HG02840 (cell line): Measurements from ENCODE around the gene ITIH6.
"Not testable (repeated sequence)": the region's sequence is repeated elsewhere in the genome, so short reads cannot be mapped to it uniquely, and the experiment has no call there.

ENCODE experiments used
- ATAC-seq: cut with Tn5 transposase; IDR thresholded peaks from one replicate; pipeline ENCODE4 v1.9.1; 2021; ENCODE audit warnings: mild to moderate bottlenecking, moderate library complexity, moderate number of reproducible peaks; ENCODE audit not compliant: unreplicated experiment, low FRiP score

Gene ITIH6

DNA sequence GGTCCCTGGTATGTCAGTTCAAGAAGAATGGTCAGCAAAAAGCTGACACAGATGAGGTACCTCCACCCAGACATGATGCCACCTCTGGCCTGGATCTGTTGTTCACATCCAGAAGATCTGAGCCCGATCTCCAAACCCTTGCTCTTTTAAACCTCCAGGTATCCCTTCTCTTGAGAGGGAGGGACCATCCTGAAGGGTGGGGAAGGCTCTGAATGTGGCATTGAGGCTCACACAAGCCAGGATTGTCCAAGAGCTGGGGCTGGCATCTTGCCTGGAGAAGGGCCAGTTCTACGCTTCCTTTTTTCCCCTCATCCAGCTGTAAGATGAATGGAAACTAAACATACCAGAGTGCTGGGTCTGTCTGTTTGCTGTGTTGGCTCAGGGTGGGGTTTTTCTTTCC lies at the start of gene ITIH6:
TSS of gene ITIH6 (minus strand) at position 119 of the 400 bp plus-strand sequence. CDS start at position 74, 45 bp downstream.
- ATAC-seq, result no peak

GRCh38 chrX:54847700-54848099 lies 49.6 kb upstream of the ITIH6 start:
- ATAC-seq, result not testable (repeated sequence)

DNA sequence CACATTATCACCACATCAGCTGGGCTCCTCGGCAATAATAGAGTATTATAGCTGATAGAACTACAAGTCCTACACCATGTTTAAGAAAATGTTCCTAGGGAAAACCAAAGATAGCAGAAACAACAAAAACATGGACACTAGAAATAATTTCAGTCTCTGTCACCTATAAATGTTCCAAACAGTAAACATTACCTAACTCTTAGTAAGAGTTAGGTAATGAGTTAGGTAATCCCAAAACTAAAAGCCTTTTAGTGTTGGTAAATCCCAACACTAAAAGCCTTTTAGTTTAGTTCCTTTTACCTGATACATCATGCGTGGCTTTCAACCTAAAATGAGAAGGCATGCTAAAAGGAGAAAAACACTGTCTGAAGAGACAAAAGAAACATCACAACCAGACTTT lies 45.0 kb upstream of the ITIH6 start:
- ATAC-seq, result no peak

- no peak for ATAC-seq
These were observed 44.6 kb upstream of the ITIH6 start for GRCh38 chrX:54842607-54843006.

DNA sequence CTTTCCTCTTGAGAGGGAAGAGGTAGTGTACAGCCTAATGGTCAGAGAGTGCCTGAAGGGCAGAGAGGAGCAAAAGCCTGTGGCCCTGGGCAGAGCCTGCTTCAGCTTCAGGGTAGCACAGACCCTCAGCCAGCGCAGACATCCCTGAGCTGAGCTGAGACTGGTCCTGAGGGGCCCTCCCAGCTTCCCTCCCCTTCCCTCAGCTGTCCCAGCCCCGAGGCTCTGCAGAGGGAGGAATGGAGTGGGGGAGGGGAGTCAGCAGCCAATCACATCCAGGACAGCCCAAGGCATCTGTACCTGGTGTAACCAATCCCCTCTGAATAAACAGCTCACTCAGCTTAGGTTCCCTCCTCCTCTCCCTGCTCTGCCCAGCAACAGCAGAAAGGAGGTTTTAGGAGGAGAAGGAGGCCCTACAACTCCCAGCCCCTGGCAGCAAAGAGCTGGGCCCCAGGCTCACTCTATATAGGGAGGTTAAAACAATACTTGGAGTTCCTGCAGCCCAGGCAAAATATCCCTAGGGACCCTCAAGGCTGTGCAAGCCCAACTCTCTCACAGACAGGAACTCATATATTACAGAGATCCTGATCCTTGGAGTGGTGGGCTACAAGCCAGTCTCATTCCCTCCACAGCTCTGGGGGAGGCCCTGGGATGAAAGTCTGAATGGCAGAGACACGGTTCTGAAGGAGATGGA lies 43.3 kb upstream of the ITIH6 start:
- not testable (repeated sequence) for ATAC-seq

GRCh38 chrX:54838583-54838982 lies 40.5 kb upstream of the ITIH6 start:
- no peak for ATAC-seq

- ATAC-seq, result no peak
These were observed 28.5 kb upstream of the ITIH6 start for GRCh38 chrX:54826598-54826997.

GRCh38 chrX:54825716-54826438 lies 27.8 kb upstream of the ITIH6 start:
- ATAC-seq, result no peak

DNA sequence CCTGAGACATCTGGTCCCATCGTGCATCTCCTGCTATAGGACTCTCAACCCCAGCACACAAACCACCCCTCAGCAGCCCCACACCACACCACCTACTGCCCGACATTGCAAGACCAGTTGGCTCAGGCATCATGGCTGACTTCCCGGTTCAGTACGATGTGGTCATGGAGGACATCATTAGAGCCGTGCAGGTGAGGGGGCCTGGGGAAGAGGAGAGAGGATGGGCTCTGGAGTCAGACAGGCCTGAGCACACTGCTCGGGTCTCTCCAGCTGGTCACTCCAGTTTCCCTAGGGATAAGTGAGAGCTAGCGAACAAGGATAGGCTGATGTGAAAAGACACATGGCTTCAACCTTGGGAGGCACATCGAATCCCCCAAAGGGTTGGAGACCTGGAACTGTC lies 26.7 kb upstream of the ITIH6 start:
- no peak for ATAC-seq

GRCh38 chrX:54824195-54824594 lies 26.1 kb upstream of the ITIH6 start:
- ATAC-seq, result no peak

GRCh38 chrX:54821310-54821709 lies 23.3 kb upstream of the ITIH6 start:
- no peak for ATAC-seq

DNA sequence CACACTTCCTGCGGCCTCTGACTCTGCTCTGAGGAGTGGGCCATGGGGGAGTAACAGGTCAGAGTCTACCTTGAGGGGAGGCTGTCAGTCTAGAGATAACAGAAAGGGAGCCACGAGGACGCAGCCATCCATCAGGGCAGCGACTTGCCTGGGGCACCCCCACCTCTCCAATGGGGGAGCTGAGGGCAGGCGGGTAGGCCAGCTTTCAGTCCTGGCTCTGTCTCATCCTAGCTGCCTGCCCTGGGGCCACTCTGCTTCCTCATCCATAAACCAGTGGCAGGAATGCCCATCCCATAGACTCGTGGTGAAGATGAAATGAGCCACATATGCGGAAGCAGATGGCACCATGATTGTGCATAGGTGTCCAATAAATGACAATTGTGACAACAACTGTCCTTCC lies 22.7 kb upstream of the ITIH6 start:
- no peak for ATAC-seq

GRCh38 chrX:54819201-54819600 lies 21.1 kb upstream of the ITIH6 start:
- no peak for ATAC-seq

GRCh38 chrX:54818221-54818620 lies 20.2 kb upstream of the ITIH6 start:
- no peak for ATAC-seq

DNA sequence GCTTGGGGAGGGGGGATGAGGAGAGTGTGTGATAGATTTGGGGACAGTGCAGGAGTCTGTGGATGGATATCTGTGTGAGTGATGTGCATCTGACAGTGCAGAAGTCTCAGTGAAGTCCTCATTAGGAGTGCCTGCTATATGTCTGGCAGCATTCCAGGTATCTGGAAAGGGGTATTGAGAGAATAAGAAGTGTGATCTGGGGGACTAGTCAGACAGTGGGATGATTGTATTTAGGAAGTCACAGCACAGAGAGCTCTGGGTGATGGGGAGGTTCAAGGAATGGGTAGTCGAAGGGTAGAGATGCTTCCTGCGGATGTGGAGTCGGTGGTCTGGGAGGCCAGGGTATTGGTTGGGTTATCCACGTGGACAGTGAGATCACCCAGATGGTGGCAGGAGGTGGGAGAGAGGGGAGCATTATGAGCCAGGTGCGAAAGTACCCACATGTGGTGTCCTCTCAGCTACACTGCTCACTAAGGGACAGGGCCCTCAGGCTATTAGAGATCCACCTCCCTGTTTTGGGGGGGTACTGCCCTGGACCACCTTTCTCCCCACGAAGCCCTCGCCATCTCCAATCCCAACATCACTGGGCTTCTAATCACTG lies 19.3 kb upstream of the ITIH6 start:
- no peak for ATAC-seq

GRCh38 chrX:54812306-54812705 lies 14.3 kb upstream of the ITIH6 start:
- ATAC-seq, result no peak

DNA sequence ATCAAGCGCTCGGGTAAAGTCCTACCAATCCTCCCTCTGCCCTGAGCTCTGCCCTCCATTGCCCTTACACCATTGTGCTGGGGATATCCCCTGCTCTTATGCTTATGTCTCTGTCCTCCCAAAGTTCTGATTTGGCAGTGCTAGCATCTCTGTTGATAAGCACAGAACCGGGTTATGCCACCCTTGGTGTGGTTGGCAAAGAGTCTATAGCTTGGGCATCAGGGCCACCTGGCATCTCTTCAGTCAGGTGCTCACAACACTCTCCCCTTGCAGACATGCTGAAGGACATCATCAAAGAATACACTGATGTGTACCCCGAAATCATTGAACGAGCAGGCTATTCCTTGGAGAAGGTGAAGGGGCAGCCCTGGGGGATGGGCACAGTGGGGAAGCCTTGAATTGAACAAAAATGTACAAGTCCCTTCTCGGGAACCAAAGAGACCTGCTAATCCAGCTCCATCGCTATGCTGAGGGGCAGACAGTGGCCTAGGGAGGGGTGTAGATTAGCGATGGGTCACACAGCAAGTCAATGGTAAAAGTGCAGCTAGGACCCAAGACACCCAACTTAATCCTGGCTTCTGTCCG lies 13.3 kb upstream of the ITIH6 start:
- ATAC-seq, result no peak

GRCh38 chrX:54810532-54810931 lies 12.5 kb upstream of the ITIH6 start:
- ATAC-seq, result no peak

DNA sequence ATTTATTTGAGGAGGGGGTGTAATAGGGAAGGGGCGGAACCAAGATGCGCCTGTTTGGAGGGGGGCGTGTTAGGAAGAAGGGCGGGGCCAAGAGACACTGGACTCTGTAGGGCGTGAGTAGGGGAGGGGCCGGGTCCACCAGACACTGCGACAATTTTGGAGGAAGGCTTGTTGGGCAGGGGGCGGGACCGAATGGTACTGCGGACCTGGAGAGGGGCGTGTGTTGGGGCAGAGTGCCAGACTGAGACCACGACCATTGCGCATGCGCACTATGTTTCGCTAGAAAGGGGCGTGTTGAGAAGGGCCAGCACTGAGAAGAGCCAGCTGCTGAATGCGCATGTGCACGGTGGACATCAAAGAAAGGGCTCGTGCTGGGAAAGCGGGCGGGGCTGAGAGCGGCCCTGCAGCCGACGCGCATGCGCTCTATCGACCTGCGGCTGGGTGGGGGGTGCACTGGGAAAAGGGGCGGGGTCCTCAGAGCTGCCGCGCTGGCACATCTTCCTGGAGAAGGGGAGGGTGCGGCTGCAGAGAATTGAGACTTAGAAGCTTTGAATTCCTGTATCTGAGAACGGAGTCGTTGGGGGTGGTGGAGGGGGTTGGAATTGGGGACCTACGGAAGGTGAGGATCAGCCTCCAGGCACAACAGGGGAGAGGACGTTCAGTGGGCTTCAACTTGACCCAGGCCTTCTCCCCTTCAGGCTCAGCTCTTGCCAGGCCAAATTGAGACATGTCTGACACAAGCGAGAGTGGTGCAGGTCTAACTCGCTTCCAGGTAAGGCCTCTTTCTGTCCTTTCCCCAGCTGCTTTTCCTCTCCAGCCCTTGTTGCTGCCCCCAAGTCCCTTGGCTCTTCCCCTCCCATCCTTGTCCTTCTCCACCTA lies 10.8 kb upstream of the ITIH6 start:
- ATAC-seq, result peak; percentile 86

DNA sequence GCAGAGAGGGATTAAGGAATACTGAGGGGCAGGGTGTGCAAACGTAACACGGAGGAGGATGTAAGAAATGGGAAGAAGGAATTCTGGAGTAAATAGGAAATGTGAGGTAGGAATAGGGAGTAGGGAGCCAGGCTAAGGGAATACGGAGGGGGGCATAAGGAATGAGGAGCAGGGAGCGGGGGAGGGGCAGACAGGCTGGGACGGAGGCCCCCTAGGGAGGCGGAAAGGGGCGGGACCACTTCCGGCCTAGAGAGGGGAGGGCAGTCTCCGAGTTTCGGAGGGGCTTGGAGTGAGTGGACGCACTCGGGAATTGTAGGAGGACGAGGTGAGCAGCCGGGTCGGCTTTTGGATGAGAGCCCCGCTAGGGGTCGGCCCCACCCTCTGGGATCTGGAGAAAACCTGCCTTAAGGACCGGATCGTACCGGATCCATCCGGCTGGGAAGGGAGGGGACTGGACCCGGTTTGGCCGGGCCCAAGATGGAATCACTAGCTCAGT lies 10.1 kb upstream of the ITIH6 start:
- peak; percentile 17 for ATAC-seq
